Subcutaneous abdominal adipose tissue (tissue), 5 donors: Measurements from ENCODE around the gene PLCB1.

Source experiments
- H3K27ac ChIP-seq: one replicate; pipeline ENCODE4 v1.7.0; 2013; ENCODE audit warnings: low read depth, mild to moderate bottlenecking, inconsistent platforms, low read length, moderate library complexity
- H3K27me3 ChIP-seq, 5 donors: one replicate each; pipeline ENCODE4 v1.7.0; 2013; ENCODE audit warnings: low read length in 5 of 5, inconsistent platforms in 1 of 5; ENCODE audit not compliant: control insufficient read depth in 5 of 5, insufficient read depth in 4 of 5
- H3K36me3 ChIP-seq, 5 donors: one replicate each; pipeline ENCODE4 v1.7.0; 2013; ENCODE audit warnings: low read length in 5 of 5; ENCODE audit not compliant: control insufficient read depth in 5 of 5, insufficient read depth in 5 of 5
- H3K4me1 ChIP-seq, 5 donors: one replicate each; pipeline ENCODE4 v1.7.0; 2013; ENCODE audit warnings: low read length in 5 of 5, mild to moderate bottlenecking in 3 of 5, moderate library complexity in 1 of 5; ENCODE audit not compliant: control insufficient read depth in 5 of 5, insufficient read depth in 5 of 5
- H3K4me3 ChIP-seq, 5 donors: one replicate each; pipeline ENCODE4 v1.7.0; 2013; ENCODE audit warnings: low read length in 5 of 5, low read depth in 1 of 5
- H3K9ac ChIP-seq, 5 donors: one replicate each; pipeline ENCODE4 v1.7.0; 2013; ENCODE audit warnings: low read length in 5 of 5, mild to moderate bottlenecking in 4 of 5, moderate library complexity in 3 of 5
- H3K9me3 ChIP-seq, 5 donors: one replicate each; pipeline ENCODE4 v1.7.0; 2013; ENCODE audit warnings: low read length in 5 of 5; ENCODE audit not compliant: control insufficient read depth in 5 of 5
- donor health status: healthy.
- donor health status: healthy.
- donor health status: healthy.
- donor health status: healthy.
- donor health status: healthy.

The PLCB1 gene

GRCh38 chr20:8509809-8510208 is 377.7 kb downstream of the PLCB1 start:
- Histone ChIP-seq H3K27me3 (no peaks in the 10 kb centered on the region), H3K9ac (no peak overlapping the region), H3K9me3 (no peaks in the 10 kb centered on the region), H3K4me1 (no peaks in the 10 kb centered on the region), H3K4me3 (no peak overlapping the region), H3K27ac (no peak overlapping the region), H3K36me3 (no peaks in the 10 kb centered on the region)

GRCh38 chr20:8510808-8511207 is 378.7 kb downstream of the PLCB1 start:
- Histone ChIP-seq H3K27me3 (no peaks in the 10 kb centered on the region), H3K27ac (no peak overlapping the region), H3K36me3 (no peaks in the 10 kb centered on the region), H3K9me3 (no peaks in the 10 kb centered on the region), H3K9ac (no peak overlapping the region), H3K4me1 (no peaks in the 10 kb centered on the region), H3K4me3 (no peak overlapping the region)

- H3K9me3 ChIP-seq = no peaks in the 10 kb centered on the region
- no peak overlapping the region for H3K27ac ChIP-seq
- no peaks in the 10 kb centered on the region for H3K36me3 ChIP-seq
- no peak overlapping the region for H3K4me3 ChIP-seq
- no peaks in the 10 kb centered on the region for H3K27me3 ChIP-seq
- no peaks in the 10 kb centered on the region for H3K4me1 ChIP-seq
- no peak overlapping the region for H3K9ac ChIP-seq
Observed at GRCh38 chr20:8512003-8512402, 379.9 kb downstream of the PLCB1 start.

GRCh38 chr20:8515810-8516435 is 383.9 kb downstream of the PLCB1 start:
- no peaks in the 10 kb centered on the region for H3K36me3 ChIP-seq
- no peaks in the 10 kb centered on the region for H3K9me3 ChIP-seq
- H3K4me1 ChIP-seq = peaks cover 0 to 5% (median 0%) of the 10 kb centered on the region in 5 donors
- H3K27ac ChIP-seq = no peak overlapping the region
- H3K4me3 ChIP-seq = no peak overlapping the region
- no peak overlapping the region for H3K9ac ChIP-seq
- H3K27me3 ChIP-seq = no peaks in the 10 kb centered on the region

GRCh38 chr20:8518878-8519277 is 386.8 kb downstream of the PLCB1 start:
- Histone ChIP-seq H3K27me3 (no peaks in the 10 kb centered on the region), H3K27ac (no peak overlapping the region), H3K36me3 (no peaks in the 10 kb centered on the region), H3K9ac (no peak overlapping the region), H3K4me3 (no peak overlapping the region), H3K4me1 (peaks cover 0 to 5% (median 0%) of the 10 kb centered on the region in 5 donors), H3K9me3 (no peaks in the 10 kb centered on the region)

GRCh38 chr20:8519887-8520286 is 387.8 kb downstream of the PLCB1 start:
- Histone ChIP-seq H3K36me3 (no peaks in the 10 kb centered on the region), H3K27ac (no peak overlapping the region), H3K4me1 (peaks cover 0 to 5% (median 0%) of the 10 kb centered on the region in 5 donors), H3K9me3 (no peaks in the 10 kb centered on the region), H3K9ac (no peak overlapping the region), H3K4me3 (no peak overlapping the region), H3K27me3 (no peaks in the 10 kb centered on the region)

- Histone ChIP-seq H3K27me3 (no peaks in the 10 kb centered on the region), H3K9me3 (no peaks in the 10 kb centered on the region), H3K27ac (no peak overlapping the region), H3K4me3 (no peak overlapping the region), H3K4me1 (peaks cover 0 to 5% (median 0%) of the 10 kb centered on the region in 5 donors), H3K36me3 (no peaks in the 10 kb centered on the region), H3K9ac (no peak overlapping the region)
Observed at GRCh38 chr20:8522168-8522567, 390.1 kb downstream of the PLCB1 start.

- no peaks in the 10 kb centered on the region for H3K36me3 ChIP-seq
- H3K4me1 ChIP-seq = peaks cover 0 to 5% (median 0%) of the 10 kb centered on the region in 5 donors
- no peak overlapping the region for H3K27ac ChIP-seq
- H3K9me3 ChIP-seq = no peaks in the 10 kb centered on the region
- H3K27me3 ChIP-seq = no peaks in the 10 kb centered on the region
- no peak overlapping the region for H3K4me3 ChIP-seq
- no peak overlapping the region for H3K9ac ChIP-seq
Observed at GRCh38 chr20:8523684-8524083, 391.6 kb downstream of the PLCB1 start.

- Histone ChIP-seq H3K4me1 (no peaks in the 10 kb centered on the region), H3K4me3 (no peak overlapping the region), H3K27ac (no peak overlapping the region), H3K9me3 (no peaks in the 10 kb centered on the region), H3K27me3 (no peaks in the 10 kb centered on the region), H3K9ac (no peak overlapping the region), H3K36me3 (no peaks in the 10 kb centered on the region)
Observed at GRCh38 chr20:8524101-8525016, 392.3 kb downstream of the PLCB1 start.

- Histone ChIP-seq H3K4me3 (no peak overlapping the region), H3K36me3 (no peaks in the 10 kb centered on the region), H3K9ac (no peak overlapping the region), H3K27me3 (no peaks in the 10 kb centered on the region), H3K27ac (no peak overlapping the region), H3K9me3 (no peaks in the 10 kb centered on the region), H3K4me1 (no peaks in the 10 kb centered on the region)
Observed at GRCh38 chr20:8525017-8525343, 392.9 kb downstream of the PLCB1 start.
